ENCODE results near the gene MYOM1. TPM values are rescaled to one million over a fixed set of nuclear protein-coding genes. Genes with fewer than 3 reads are reported as not detected.

Gene MYOM1
- polyA plus RNA-seq, 1 experiment: 0.02 TPM

DNA sequence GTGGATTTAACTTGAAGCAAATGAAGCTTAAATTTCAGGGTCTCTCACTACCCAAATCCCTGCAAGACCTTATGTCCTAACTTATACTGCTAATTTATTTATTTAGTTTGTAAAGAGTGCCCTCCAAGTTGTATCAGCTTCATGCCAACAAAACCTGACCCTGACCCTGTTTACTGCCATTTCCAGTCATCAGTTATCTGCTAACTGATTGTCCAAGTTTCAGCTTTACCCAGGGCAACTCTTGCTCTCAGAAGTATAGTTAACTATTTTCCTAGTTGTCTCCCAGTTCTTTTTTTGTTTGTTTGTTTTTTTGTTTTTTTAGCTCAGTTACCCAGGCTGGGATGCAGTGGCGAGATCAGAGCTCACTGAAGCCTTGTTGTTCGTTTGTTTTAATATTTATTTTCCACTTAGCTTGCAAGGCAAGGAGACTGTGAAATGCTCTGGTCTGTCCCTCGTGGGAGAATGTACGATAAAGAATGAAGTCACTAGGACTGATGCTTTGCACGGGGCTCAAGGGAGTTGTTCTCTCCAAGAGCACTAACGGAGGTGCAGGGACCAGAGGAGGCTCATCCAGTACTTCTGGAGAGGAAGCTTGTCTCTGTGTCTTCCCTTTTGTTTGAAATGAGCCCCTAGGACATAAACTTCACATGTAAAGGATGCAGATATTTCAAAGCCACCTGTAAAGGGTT, 35.3 kb downstream of the MYOM1 start:
- Histone ChIP-seq H3K4me3 (ENCODE audit: low read depth, low read length) (no peak overlapping the region), H3K27ac (ENCODE audit: low read depth, low read length) (no peak overlapping the region), H3K27me3 (ENCODE audit: control insufficient read depth, insufficient read depth, low read length) (no peaks in the 10 kb centered on the region), H3K9me3 (ENCODE audit: control insufficient read depth, insufficient read depth, low read length) (no peaks in the 10 kb centered on the region)
- no peak for TF ChIP-seq CTCF (IDR thresholded peaks at IDR 0.05; ENCODE audit: low read depth, low read length)
- POLR2A ChIA-PET: no interaction called here
- CTCF ChIA-PET: interaction anchor here (0.5 to 2.1 kb wide), 4 partner anchors 33 to 226 kb away, joined by 3 to 9 read pairs (median 4); no protein-coding TSS in a partner anchor
- DNase-seq (ENCODE audit: low read depth, low spot score): no peak

DNA sequence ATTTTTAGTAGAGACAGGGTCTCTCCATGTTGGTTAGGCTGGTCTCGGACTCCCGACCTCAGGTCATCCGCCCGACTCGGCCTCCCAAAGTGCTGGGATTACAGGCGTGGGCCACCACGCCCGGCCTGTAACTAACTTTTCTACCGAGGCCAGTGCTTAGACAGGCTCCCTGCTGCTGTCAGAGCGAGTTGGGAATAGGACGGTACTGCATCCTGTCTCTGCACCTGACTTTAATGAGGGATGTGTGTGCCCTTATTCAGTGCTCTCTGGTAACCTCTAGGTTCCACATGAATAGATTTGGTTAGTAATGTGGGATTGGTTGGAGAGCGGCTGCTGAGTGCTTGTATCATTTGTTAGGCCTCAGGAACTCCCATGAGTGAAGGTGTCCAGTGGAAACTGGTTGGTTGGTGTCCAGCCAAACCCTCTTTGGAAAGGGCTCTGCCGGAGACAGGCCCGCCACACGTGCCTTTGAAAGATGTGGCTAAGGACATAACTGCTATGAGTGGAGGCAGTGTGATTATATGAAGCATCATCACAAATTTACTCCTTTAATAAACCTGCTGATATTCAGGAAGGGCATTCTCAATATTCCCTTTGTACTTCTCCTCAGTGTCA, 36.6 kb downstream of the MYOM1 start:
- ChIA-PET CTCF (no interaction called here), POLR2A (no interaction called here)

DNA sequence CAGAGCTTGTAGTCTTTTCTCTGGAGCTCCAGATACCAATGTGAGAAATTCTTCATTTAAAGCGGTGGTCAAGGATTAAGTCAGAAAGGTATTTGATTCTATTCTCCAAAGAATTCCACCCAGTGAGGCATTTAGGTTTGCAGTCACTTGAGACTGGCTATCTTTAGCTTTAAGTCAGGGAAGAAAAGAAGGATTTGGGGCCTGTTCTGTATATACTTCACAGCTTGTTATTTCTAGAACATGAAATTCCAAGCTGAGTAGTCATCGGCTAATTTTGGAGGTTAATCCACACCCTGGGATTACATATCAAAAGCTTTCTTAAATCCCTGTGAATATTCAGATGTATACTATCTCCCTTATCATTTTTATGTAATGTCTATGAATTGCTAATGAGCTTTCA, 39.4 kb downstream of the MYOM1 start:
- no peaks in the 10 kb centered on the region for H3K27me3 ChIP-seq (ENCODE audit: control insufficient read depth, insufficient read depth, low read length)
- H3K27ac ChIP-seq (ENCODE audit: low read depth, low read length): no peak overlapping the region
- DNase-seq (ENCODE audit: low read depth, low spot score): no peak
- POLR2A ChIA-PET: interaction anchor here (0.6 to 0.7 kb wide), 3 partner anchors 20 to 609 kb away, joined by 3 to 7 read pairs (median 4); partner anchors contain the start of genes METTL4 and NDC80
- H3K4me3 ChIP-seq (ENCODE audit: low read depth, low read length): no peak overlapping the region
- no peaks in the 10 kb centered on the region for H3K9me3 ChIP-seq (ENCODE audit: control insufficient read depth, insufficient read depth, low read length)
- CTCF ChIA-PET: interaction anchor here (0.6 to 1.2 kb wide), 4 partner anchors 9 to 424 kb away, joined by 3 to 4 read pairs (median 4); no protein-coding TSS in a partner anchor
- no peak for TF ChIP-seq CTCF (IDR thresholded peaks at IDR 0.05; ENCODE audit: low read depth, low read length)

More for the DNA sequence above, 36.6 kb downstream of the MYOM1 start:
- no peak for TF ChIP-seq CTCF (IDR thresholded peaks at IDR 0.05; ENCODE audit: low read depth, low read length)
- Histone ChIP-seq H3K4me3 (ENCODE audit: low read depth, low read length) (no peak overlapping the region), H3K9me3 (ENCODE audit: control insufficient read depth, insufficient read depth, low read length) (no peaks in the 10 kb centered on the region), H3K27ac (ENCODE audit: low read depth, low read length) (no peak overlapping the region), H3K27me3 (ENCODE audit: control insufficient read depth, insufficient read depth, low read length) (no peaks in the 10 kb centered on the region)
- DNase-seq (ENCODE audit: low read depth, low spot score): no peak

GRCh38 chr18:3179430-3180089, 40.2 kb downstream of the MYOM1 start:
- Histone ChIP-seq H3K4me3 (ENCODE audit: low read depth, low read length) (no peak overlapping the region), H3K27me3 (ENCODE audit: control insufficient read depth, insufficient read depth, low read length) (no peaks in the 10 kb centered on the region), H3K27ac (ENCODE audit: low read depth, low read length) (no peak overlapping the region), H3K9me3 (ENCODE audit: control insufficient read depth, insufficient read depth, low read length) (no peaks in the 10 kb centered on the region)
- POLR2A ChIA-PET: no interaction called here
- CTCF ChIA-PET: interaction anchor here (0.6 to 1.2 kb wide), 3 partner anchors 9 to 67 kb away, joined by 3 to 4 read pairs (median 3); no protein-coding TSS in a partner anchor
- DNase-seq (ENCODE audit: low read depth, low spot score): no peak
- TF ChIP-seq CTCF (IDR thresholded peaks at IDR 0.05; ENCODE audit: low read depth, low read length): no peak

Measured in AG04450 (cell line).